Skin epidermis (tissue), 12 donors: Measurements from ENCODE around the gene ACIN1.
A peak's percentile ranks its signal among the peaks of the same experiment; 100 is the strongest.

Experiments used
- H3K27ac ChIP-seq, 21 experiments: fragments of 200-600 bp; sonication (generic) in 11 of 21; one replicate each; pipeline ENCODE4 v1.5.0; 2020; ENCODE audit warnings: mild to moderate bottlenecking in 3 of 21, inconsistent platforms in 2 of 21, moderate library complexity in 2 of 21
- H3K4me3 ChIP-seq, 7 experiments: fragments of 200-600 bp; sonication (generic) in 2 of 7; one replicate each; pipeline ENCODE4 v1.5.0; 2020; ENCODE audit warnings: inconsistent platforms in 2 of 7, mild to moderate bottlenecking in 2 of 7, moderate library complexity in 1 of 7

The ACIN1 gene

DNA sequence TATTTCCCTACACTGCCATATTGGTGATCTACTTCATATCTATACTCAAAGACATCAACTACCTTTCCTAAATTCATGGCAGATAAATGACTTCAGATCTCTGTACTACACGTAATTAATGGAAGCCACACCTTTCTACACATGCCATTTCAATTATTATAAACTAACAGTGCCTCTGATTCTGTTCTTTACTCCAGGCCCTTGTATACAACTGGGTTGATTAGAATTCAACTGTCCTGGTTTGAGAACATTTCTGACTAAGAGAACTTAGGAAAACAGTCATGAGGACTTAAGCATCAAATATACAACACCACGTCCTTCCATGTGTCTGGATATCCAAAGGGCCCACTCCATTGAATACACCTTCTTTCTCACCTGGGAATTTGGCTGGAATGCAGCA, 1.8 kb downstream of the ACIN1 start:
- no peak overlapping the region for H3K4me3 ChIP-seq
- H3K27ac ChIP-seq, result no peak overlapping the region

DNA sequence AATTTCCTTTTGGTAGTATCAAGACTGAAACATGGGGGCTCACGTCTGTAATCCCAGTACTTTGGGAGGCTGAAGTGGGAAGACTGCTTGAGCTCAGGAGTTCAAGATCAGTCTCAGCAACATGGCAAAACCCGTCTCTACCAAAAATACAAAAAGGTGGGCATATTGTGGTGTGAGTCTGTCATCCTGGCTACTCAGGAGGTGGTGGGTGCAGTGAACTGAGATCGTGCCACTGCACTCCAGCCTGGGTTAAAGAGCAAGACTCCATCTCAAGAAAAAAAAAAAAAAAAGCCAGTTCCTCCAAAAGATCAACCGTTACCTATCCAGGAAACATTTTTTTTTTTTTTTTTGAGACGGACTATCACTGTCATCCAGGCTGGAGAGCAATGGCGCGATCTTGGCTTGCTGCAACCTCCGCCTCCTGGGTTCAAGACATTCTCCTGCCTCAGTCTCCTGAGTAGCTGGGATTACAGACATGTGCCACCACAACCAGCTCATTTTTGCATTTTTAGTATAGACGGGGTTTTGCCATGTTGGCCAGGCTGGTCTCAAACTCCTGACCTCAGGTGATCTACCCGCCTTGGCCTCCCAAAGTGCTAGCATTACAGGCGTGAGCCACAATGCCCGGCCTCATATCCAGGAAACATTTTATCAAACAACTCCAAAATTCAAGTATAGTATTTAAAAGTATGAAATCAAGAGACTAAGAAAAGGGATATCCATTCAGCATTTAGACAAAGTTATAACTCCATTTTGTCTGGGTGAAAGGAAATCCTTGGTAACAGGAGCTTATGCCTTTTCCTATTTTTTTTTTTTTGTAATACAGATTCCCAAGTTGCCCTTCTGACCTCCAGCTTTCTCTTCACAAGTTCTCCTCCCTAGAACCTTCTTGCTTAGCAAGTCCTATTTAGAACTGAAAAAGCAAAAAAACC, 3.4 kb downstream of the ACIN1 start:
- Histone ChIP-seq H3K27ac (no peak overlapping the region), H3K4me3 (no peak overlapping the region)

DNA sequence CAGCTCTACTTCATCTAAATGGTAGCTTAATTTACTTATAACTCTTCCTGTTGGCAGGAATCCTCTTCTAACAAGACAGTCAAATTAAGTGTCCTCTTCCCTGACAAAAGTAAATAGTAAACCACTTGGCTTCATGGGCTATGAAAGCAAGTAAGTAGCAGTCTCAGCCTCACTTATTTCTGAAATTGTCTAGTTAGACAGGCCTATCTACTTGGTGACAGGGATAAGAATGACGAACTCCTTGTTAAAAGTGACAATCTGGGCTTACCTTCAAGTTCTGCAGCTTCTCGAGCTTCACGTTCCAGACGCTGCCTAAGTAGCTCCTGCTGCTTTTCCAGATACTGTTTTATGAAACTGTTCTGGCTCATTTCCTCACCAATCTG, 4.7 kb downstream of the ACIN1 start:
- no peak overlapping the region for H3K4me3 ChIP-seq

DNA sequence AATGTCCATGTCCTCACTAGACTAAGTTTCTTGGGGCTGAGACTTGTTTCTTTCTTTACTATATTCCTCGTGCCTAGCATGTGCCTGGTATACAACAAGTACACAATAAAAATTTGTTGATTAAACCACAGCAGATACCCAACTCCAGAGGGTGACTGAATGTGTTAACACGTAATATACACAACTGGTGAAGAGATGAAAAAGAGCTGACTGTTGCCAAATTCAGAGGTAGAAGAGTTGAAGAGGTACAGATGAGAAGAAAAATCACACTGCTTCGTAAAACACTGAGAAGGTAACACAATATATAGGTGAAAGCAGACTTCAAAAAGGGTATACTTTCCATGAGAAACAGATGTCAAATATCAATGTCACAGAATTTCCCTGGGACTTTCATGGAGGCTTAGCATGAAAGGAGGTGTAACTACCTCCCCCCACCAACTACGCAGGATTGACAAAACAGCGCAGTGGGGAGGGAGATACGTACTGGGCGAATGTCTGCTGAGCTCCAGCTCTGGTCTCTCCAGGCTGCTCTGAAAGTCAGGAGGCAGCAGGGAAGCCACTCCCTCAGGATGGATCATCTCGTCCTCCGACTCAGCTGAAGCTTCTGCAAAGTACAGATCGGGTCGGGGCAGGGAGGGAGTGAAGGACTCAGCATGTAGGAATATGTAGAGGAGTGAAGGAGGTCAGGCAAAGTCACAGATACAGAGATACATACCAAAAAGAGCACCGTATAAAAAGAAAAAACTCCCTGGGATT, 5.3 kb downstream of the ACIN1 start:
- no peak overlapping the region for H3K27ac ChIP-seq
- no peak overlapping the region for H3K4me3 ChIP-seq

More for the DNA sequence above, 4.7 kb downstream of the ACIN1 start:
- H3K27ac ChIP-seq, result no peak overlapping the region

DNA sequence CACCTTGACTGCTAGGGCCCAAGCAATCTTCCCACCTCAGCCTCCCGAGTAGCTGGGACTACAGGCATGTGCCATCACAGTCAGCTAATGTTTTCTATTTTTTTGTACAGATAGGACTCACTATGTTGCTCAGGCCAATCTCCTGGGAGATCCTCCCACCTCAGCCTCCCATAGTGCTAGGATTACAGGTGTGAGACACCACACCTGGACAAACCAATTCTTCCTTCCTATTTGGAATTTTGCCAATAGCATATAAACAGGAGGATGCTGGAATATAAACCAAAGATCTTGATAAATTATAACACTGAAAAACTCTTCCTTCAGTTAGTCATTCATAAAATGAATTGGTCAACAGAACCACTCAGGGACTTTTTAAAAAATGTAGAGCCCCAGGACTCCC, 8.4 kb downstream of the ACIN1 start:
- Histone ChIP-seq H3K27ac (no peak overlapping the region), H3K4me3 (no peak overlapping the region)

DNA sequence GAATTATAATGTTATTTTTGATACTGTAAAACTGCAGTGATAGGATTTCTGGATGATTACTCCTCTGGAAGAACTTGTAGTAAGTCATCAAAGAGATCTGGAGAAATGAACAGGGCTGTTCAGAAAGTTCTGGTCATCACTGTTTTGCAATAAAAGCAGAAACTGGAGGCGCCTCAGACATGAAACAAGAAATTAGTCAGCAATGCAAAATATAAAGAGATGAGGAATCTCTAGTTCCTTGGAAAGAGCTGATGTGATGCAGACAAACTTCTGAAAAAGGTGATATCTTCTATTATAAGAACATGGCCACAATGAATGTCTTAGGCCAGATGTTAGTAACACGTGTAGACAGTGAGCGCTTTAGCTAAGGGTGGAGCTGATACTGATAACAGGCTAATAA, 9.5 kb downstream of the ACIN1 start:
- H3K27ac ChIP-seq, result no peak overlapping the region

DNA sequence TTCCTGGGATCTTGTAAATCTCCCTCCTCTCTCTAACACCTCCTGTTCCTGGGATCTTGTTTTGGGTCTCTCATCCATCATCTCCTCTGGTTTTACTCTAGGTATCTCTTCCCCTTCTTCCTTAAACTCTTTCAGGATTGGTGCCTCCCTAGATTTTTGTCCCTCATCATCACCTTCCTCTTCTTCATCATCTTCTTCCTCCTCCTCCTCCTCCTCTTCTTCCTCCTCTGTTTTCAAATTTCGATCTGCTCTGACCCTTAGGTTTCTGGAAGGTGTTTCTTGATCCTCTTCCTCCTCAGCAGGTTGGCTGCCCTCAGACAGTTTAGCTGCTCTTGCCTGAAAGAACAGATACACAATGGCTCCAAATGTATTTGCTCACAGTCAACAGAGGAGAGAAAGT, 14.5 kb downstream of the ACIN1 start:
- H3K27ac ChIP-seq, result peak overlapping the region in 6 of 21 experiments; percentile 30 to 80 (median 76)
- no peak overlapping the region for H3K4me3 ChIP-seq

More for the DNA sequence above, 9.5 kb downstream of the ACIN1 start:
- no peak overlapping the region for H3K4me3 ChIP-seq

DNA sequence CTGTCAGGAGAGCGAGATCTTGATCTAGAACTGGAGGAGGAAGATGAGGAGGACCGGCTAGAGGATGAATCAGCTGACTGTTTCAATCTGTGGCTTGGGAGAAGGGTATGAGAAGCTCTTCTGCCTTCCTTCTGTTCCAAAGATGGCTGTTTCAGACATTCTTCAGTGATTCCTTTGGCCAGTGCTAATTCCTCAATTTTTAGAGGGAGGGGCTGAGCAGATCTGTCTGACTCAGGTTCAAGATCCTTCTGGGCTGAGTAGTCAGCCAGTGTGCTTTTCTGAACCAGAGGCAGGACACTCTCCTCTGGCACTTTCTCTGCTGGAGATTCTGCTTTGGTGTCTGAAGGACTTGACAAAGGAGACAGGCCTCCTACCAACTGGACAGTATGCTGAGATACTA, 15.2 kb downstream of the ACIN1 start:
- H3K27ac ChIP-seq, result peak overlapping the region in 13 of 21 experiments; percentile 19 to 80 (median 56)
- no peak overlapping the region for H3K4me3 ChIP-seq

DNA sequence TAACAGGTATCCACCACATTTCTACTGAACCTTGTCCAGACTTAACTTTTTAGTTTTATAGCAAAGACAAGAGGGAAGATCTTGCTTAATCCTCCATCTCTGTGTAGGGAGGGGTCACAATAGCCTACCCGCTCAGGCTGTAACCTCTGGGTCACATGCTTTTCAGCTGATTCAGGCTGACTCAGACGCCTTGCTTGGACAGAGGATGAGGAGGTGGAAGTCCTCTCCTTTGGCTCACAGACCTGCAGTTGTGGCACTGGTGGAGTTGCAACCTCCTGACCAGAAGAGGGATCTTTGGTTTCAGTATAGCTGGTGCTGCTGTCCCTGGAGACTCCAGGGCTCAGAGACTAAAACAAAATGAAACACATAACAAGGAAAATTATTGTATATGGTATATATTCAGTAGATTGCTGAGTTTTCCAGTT, 16.2 kb downstream of the ACIN1 start:
- Histone ChIP-seq H3K27ac (peak overlapping the region in 18 of 21 experiments; percentile 6 to 80 (median 54)), H3K4me3 (no peak overlapping the region)

DNA sequence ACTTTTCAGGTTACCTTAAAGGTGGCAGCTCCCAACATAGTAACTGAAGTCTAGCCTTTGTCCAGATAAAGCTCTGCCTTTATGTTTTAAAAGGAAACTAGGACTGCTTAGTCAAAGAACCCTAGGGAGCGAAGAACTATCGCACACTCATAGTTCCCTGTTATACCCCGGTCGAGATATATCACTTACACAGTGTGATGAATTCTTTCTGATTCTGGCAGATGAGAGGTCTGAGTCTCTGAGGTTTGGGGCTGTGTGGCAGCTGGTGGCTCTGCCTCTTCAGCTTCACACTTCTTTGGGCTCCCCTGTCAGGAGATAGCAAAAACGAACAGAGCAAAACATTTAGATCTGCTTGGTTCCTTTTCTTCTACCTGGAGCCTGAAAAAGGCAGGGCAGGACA, 17.0 kb downstream of the ACIN1 start:
- Histone ChIP-seq H3K27ac (peak overlapping the region in 16 of 21 experiments; percentile 6 to 80 (median 58)), H3K4me3 (no peak overlapping the region)

DNA sequence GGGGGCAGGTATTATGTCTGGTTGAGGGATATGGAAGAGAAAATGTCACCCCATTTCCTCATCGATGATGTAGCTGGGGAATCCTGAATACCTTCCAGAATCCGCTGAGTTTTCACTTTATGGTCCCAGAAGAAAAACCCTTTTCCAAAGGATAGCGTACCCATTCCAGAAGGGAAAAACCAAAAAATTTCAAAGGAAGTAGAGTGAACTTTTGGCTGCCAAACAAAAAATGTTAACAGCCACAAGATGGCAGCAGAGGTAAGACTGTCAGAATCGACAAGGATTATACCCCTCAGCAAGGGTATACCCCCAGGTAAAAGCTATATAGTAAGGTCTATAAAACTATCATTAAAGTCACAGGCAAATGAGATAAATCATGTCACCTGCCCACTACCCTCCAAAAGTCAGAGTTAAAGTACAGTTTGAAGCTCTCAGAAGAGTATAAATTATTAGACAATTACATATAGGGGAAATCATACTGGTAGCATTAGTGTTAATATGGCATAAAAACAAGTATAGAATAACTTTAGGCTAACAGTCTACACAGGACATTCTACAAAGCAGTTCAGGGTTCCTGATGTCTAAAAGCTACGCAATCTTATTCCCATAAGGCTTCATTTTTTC, 18.0 kb downstream of the ACIN1 start:
- H3K27ac ChIP-seq, result no peak overlapping the region
- no peak overlapping the region for H3K4me3 ChIP-seq

DNA sequence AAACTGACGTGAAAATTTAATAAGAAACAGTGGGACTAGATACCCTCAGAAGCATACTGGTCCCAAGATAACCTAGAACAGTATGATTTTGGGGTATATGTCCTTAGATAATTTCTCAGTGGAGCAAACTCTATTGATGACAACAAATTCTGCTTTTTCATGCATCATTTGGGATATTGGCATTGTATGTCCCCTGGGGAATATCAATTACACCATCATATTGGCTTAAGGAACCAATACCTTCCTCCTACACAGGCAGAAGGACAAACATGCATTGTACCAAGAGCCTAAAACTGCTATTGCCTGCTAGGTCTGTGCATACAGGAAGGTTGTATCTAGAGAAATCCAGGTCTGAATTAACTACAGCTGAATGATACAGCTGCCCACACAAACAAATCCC, 20.0 kb downstream of the ACIN1 start:
- H3K4me3 ChIP-seq, result no peak overlapping the region
- peak overlapping the region in 1 of 21 experiments; percentile 8 for H3K27ac ChIP-seq

DNA sequence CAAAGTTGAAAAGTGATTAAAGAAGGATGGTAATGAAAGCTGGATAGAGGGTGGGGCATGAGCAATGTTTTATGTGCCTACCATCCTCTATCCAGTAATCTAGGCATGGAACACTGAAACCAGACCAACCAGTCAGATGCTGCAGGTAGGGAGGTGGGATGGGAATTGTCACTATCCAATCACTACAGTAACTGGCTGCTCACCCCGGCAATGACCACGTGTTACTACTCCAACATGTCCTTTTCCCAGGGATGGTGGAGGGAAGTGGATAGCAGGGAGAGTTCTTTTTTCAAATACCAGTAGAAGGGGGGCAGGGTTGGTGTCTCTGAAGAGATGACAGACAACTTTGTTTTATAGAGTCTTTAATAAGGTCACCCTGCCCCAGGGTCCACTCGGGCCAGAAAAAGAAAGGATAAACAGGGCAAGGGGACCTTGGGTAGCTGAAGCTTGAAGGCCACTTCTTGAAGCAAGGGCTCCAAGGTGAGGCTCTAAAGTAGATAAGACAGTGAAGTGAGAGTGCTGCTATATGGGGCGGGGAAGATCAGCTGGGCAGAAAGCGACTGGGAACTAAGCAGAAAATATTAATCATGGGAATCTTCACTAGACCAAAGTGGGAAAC, 22.9 kb downstream of the ACIN1 start:
- Histone ChIP-seq H3K4me3 (peak overlapping the region in 4 of 7 experiments; percentile 44 to 61 (median 59)), H3K27ac (peak overlapping the region in 20 of 21 experiments; percentile 54 to 91 (median 81))

DNA sequence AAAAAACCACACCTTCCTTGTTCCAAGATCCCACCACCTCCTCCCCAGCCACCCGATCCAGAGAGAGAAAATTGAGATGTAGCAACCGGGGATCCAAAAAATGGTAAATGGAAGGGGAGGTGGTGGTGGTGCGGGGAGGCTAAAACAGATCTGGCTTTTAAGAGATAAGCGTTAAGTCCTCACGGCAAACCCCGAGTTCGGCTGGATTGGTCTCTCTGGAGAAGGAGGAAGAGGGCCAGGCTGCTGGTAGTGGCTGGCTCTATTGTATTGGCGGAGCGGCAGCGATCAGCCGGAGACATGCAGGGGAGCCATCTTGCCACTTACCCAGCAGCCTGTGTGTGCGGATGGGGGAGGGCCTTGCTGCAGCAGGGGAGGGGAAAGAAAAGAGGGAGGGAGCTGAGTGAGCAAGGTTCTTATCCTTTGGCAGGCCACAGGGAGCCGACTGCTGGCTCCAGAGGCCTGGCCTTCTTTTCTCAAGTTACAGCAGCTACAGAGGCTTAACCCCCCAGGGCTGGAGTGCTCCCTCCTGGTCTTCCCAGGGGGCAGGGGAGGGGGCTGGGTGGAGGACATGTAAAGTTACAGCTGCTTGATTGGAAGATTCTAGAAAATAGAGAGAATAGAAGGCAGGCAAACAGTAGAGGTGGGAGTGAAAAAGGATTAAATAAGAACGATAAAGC, 23.6 kb downstream of the ACIN1 start:
- H3K4me3 ChIP-seq, result peak overlapping the region; percentile 44 to 61 (median 59)
- peak overlapping the region in 20 of 21 experiments; percentile 54 to 91 (median 81) for H3K27ac ChIP-seq

DNA sequence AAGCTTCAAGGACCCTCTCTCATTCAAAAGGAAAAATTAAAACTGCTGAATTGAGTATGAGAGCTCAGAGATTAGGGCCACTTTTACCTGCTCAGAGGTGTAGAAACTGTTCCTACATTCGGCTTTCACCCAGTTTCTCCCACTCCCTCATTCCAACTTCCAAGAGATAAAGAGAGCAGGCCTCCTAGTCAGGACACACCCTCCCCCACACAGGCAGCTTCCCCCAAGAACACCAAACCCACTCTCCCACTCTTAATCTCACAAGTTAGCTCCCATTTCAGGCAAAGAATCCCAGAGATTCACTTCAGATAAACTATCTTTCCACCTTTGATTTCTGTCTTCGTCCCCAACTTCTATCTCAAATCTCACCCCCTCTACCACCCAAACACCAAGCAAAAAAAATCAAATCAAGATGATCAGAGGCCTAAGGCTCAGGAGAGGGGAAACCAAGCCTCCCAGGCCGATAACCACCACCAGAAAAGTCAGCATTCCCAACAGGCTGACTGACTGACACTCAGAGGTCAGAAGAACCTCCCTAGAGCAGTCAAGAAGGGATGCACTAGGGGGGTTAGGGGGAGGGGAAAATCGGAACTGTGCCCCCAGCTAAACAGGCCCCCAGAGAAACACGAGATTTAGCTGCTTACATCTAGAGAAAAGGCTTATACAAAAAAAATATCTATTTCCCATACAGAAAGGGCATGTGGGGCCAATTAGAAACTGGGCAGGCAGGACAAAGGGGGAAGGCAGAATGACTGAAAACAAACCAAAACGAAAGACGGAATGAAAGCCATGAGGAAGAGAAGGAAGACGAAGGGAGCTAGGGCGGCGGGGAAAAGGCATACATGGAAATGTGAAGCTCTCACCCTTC, 24.4 kb downstream of the ACIN1 start:
- Histone ChIP-seq H3K4me3 (peak overlapping the region; percentile 44 to 61 (median 59)), H3K27ac (peak overlapping the region in 20 of 21 experiments; percentile 54 to 91 (median 81))

DNA sequence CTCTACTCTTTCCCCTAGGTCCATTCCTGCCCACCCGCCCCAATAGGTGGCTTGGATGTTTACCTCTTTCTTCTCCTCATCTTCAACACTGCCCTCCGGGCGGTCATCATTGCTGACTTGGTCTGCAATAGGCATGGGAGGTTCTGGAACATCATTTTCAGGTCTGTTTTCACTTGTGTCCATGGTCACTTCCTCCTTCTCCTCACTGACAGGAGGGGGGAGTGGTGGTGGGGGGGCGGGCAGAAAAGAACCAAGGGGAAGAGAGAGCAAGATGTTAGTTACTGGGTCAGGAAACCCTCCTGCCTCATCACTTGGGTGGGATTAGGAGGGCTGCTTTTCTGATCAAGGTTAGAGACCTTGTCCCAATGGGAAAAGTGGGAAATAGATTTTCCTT, 25.5 kb downstream of the ACIN1 start:
- Histone ChIP-seq H3K4me3 (no peak overlapping the region), H3K27ac (peak overlapping the region in 4 of 21 experiments; percentile 5 to 72 (median 48))

DNA sequence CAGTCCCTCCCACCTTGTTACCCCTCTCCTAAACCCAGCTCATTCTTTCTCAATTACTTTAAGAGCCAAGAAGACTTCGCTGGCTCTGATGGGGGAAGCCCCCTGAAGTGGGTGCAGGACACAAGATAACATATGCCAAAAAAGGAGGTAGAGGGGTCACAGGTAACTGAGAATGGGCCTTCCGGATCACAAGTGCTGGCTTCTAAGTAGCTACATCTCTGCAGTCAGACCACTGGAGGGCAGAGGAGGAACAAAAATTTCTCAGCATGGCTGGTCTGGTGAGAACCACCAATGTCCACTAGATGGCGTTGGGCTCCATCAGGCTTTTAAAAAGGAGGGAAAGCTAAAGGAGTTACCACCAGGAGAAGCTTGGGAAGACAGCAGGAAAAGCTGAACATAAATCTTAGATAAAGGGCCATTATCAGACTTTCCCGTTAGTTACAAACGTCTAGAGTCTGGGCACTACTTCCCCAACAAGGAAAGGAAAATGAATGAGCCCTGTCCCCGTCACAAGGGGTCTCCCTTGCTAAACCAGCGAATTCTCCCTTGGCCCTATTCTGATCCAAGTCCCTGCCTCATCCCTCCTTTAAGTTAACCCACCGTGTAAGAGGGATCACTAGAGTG, 26.0 kb downstream of the ACIN1 start:
- H3K4me3 ChIP-seq, result no peak overlapping the region
- H3K27ac ChIP-seq, result peak overlapping the region in 3 of 21 experiments; percentile 5 to 48 (median 47)
